ENCODE results near the gene AGPAT3. TPM values are rescaled to one million over a fixed set of nuclear protein-coding genes. Genes with fewer than 3 reads are reported as not detected.

Gene AGPAT3
- total RNA-seq, 1 donor from 2014 or later = 7.8 TPM

- peaks cover 16% of the 10 kb centered on the region for H3F3A ChIP-seq (ENCODE audit: low read depth)
- no peaks in the 10 kb centered on the region for H3K36me3 Mint-ChIP-seq
- peaks cover 6% of the 10 kb centered on the region for H3K27me3 Mint-ChIP-seq (ENCODE audit: insufficient read depth, low read depth)
- no peaks in the 10 kb centered on the region for H3K36me3 ChIP-seq
- peak overlapping the region; percentile 79 for H3K27ac Mint-ChIP-seq
- peaks cover 7% of the 10 kb centered on the region for H4K20me1 ChIP-seq (ENCODE audit: low read depth)
- peaks cover 60% of the 10 kb centered on the region for H3K4me1 Mint-ChIP-seq
- H3K9me3 ChIP-seq (ENCODE audit: low read depth) = no peaks in the 10 kb centered on the region
- no peak for DNase-seq (ENCODE audit: low spot score)
- H3K27ac ChIP-seq = no peak overlapping the region
- no peak overlapping the region for H3K9ac ChIP-seq
- H3K9me3 Mint-ChIP-seq = no peaks in the 10 kb centered on the region
- H2AFZ ChIP-seq (replicated peaks) = no peak overlapping the region
- H3K79me2 ChIP-seq (ENCODE audit: low read depth) = no peaks in the 10 kb centered on the region
- no peak for TF ChIP-seq EZH2phosphoT487 (IDR thresholded peaks at IDR 0.05)
- TF ChIP-seq CTCF (IDR thresholded peaks at IDR 0.05) = no peak
- no peak for TF ChIP-seq EZH2 (IDR thresholded peaks at IDR 0.05)
- peaks cover 34% of the 10 kb centered on the region for H3K4me1 ChIP-seq
- H3K4me2 ChIP-seq = no peak overlapping the region
- H3K4me3 Mint-ChIP-seq = no peak overlapping the region
- H3K27me3 ChIP-seq = no peaks in the 10 kb centered on the region
- no peak overlapping the region for H3K4me3 ChIP-seq
Observed at GRCh38 chr21:43922949-43923348, 57.9 kb downstream of the AGPAT3 start.

DNA sequence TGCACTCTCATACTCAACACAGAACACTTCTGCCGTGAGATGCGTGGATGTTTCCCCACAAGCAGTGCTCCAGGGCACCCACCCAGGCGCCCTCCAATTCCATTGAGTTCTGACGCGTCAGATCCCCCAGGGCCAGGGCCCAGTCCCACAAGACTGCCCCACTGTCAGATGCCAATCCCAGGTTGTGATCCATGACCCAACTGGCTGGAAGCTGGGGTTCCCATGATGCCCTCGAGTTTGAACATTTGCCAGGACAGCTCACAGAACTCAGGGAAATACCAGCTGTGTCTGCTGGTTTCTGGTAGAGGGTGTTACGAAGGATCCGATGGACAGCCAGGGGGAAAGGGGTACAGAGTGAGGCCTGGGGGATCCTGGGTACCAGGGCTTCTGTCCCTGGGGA, 58.4 kb downstream of the AGPAT3 start:
- no peak overlapping the region for H3K27ac ChIP-seq
- no peak for TF ChIP-seq CTCF (IDR thresholded peaks at IDR 0.05)
- no peak for TF ChIP-seq EZH2 (IDR thresholded peaks at IDR 0.05)
- TF ChIP-seq EZH2phosphoT487 (IDR thresholded peaks at IDR 0.05) = no peak
- H3K9me3 ChIP-seq (ENCODE audit: low read depth) = no peaks in the 10 kb centered on the region
- H3K4me1 Mint-ChIP-seq = peaks cover 61% of the 10 kb centered on the region
- no peaks in the 10 kb centered on the region for H3K36me3 Mint-ChIP-seq
- no peak for DNase-seq (ENCODE audit: low spot score)
- peaks cover 16% of the 10 kb centered on the region for H3F3A ChIP-seq (ENCODE audit: low read depth)
- H3K4me2 ChIP-seq = no peak overlapping the region
- H3K4me3 Mint-ChIP-seq = no peak overlapping the region
- H3K4me1 ChIP-seq = peaks cover 34% of the 10 kb centered on the region
- peak overlapping the region; percentile 79 for H3K27ac Mint-ChIP-seq
- H2AFZ ChIP-seq (replicated peaks) = no peak overlapping the region
- H3K27me3 Mint-ChIP-seq (ENCODE audit: insufficient read depth, low read depth) = peaks cover 6% of the 10 kb centered on the region
- no peak overlapping the region for H3K9ac ChIP-seq
- H3K4me3 ChIP-seq = no peak overlapping the region
- no peaks in the 10 kb centered on the region for H3K79me2 ChIP-seq (ENCODE audit: low read depth)
- H3K9me3 Mint-ChIP-seq = no peaks in the 10 kb centered on the region
- H3K27me3 ChIP-seq = no peaks in the 10 kb centered on the region
- H4K20me1 ChIP-seq (ENCODE audit: low read depth) = peaks cover 7% of the 10 kb centered on the region
- H3K36me3 ChIP-seq = no peaks in the 10 kb centered on the region

DNA sequence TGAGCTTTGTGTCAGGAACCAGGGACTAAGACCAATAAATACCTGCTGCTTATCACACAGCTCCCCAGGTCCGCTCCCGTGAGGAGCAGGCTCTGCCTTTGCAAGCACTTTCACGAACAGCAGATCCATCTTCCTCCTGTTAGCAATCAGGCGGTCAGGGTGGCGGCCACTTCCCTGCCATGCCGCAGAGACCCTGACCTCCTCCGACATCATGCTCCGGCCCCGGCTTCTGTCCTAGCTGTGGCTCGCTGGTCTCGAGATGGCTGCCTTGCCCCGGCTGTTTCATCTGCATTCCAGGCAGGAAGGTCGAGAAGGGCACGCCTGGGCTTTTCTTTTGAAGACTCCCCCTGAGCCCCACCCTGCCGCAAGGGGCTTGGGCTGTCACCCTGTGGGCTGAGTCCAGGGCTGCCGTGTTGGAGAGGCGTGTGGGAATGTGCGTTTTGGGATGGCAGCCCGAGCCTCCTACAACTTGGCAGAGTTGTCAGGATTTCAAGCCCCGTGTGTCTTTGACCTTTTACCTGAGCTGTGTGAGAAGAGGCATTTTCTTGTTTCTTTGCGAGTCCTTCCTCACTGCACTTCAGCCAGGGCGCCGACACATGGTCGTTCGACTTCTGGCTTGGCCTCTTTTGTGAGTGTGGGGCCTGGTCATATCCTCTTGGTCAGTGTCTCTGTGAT, 59.5 kb downstream of the AGPAT3 start:
- Histone ChIP-seq H3K27me3 (no peaks in the 10 kb centered on the region), H3K4me1 (peaks cover 34% of the 10 kb centered on the region), H3K4me3 (no peak overlapping the region), H2AFZ (replicated peaks) (no peak overlapping the region), H3K36me3 (no peaks in the 10 kb centered on the region), H3F3A (ENCODE audit: low read depth) (peaks cover 16% of the 10 kb centered on the region), H3K9me3 (ENCODE audit: low read depth) (no peaks in the 10 kb centered on the region), H3K9ac (no peak overlapping the region), H4K20me1 (ENCODE audit: low read depth) (peaks cover 7% of the 10 kb centered on the region), H3K79me2 (ENCODE audit: low read depth) (no peaks in the 10 kb centered on the region), H3K27ac (no peak overlapping the region), H3K4me2 (no peak overlapping the region)
- no peak for DNase-seq (ENCODE audit: low spot score)
- TF ChIP-seq EZH2phosphoT487 (IDR thresholded peaks at IDR 0.05) (no peak), CTCF (IDR thresholded peaks at IDR 0.05) (no peak), EZH2 (IDR thresholded peaks at IDR 0.05) (no peak)
- peaks cover 6% of the 10 kb centered on the region for H3K27me3 Mint-ChIP-seq (ENCODE audit: insufficient read depth, low read depth)
- H3K36me3 Mint-ChIP-seq = no peaks in the 10 kb centered on the region
- no peaks in the 10 kb centered on the region for H3K9me3 Mint-ChIP-seq
- H3K27ac Mint-ChIP-seq = peak overlapping the region; percentile 76
- no peak overlapping the region for H3K4me3 Mint-ChIP-seq
- H3K4me1 Mint-ChIP-seq = peaks cover 71% of the 10 kb centered on the region
